GM12878 (cell line): Measurements from ENCODE around the gene WFIKKN1.

ENCODE experiments used
- CREB1 ChIP-seq: IDR thresholded peaks from 2 replicates; pipeline ENCODE4 v1.6.1; 2012; ENCODE audit warnings: low read depth, mild to moderate bottlenecking, inconsistent platforms
- EP300 ChIP-seq, 2 experiments: fragments of 150-350 bp in 1 of 2; IDR thresholded peaks; 2 replicates each; pipeline ENCODE4 v1.6.1; 2011 to 2012; ENCODE audit warnings: low read depth in 2 of 2, low read length in 2 of 2, borderline replicate concordance in 1 of 2, improper control_type of control experiment in 1 of 2, inconsistent platforms in 1 of 2; ENCODE audit not compliant: control insufficient read depth in 1 of 2
- KDM1A ChIP-seq: fragments of 200-600 bp; sonication (generic); IDR thresholded peaks from 2 replicates; pipeline ENCODE4 v1.6.1; 2016; ENCODE audit warnings: borderline replicate concordance
- NR2C2 ChIP-seq: IDR thresholded peaks from 2 replicates; pipeline ENCODE4 v1.6.1; 2011; ENCODE audit warnings: borderline replicate concordance, low read depth; ENCODE audit not compliant: control insufficient read depth, insufficient read length
- REST ChIP-seq: IDR thresholded peaks from 2 replicates; pipeline ENCODE4 v1.6.1; 2012; ENCODE audit warnings: mild to moderate bottlenecking, low read depth, low read length
- USF2 ChIP-seq: IDR thresholded peaks from 2 replicates; pipeline ENCODE4 v1.6.1; 2011; ENCODE audit warnings: low read depth, low read length, improper control_type of control experiment, borderline replicate concordance

- TF ChIP-seq NR2C2 = no peak
- no peak for TF ChIP-seq USF2
- TF ChIP-seq REST = no peak
- no peak for TF ChIP-seq KDM1A
- TF ChIP-seq CREB1 = no peak
- TF ChIP-seq EP300 (IDR thresholded peaks at IDR 0.05; ENCODE audit: borderline replicate concordance in 1 of 2, control insufficient read depth in 1 of 2, low read depth in 2 of 2, low read length in 2 of 2) = no peak
Observed at GRCh38 chr16:674968-675883, 44.4 kb downstream of the WFIKKN1 start, which contains the start of gene RHBDL1.
